Measurements from ENCODE around the gene TMEM240. TPM values are rescaled to one million over a fixed set of nuclear protein-coding genes. Genes with fewer than 3 reads are reported as not detected.
A peak's percentile ranks its signal among the peaks of the same experiment; 100 is the strongest.
"Not testable (repeated sequence)": the region's sequence is repeated elsewhere in the genome, so short reads cannot be mapped to it uniquely, and the experiment has no call there.

The TMEM240 gene
- total RNA-seq, 2 experiments from 2014 or later, result 1.2 to 1.3 TPM

DNA sequence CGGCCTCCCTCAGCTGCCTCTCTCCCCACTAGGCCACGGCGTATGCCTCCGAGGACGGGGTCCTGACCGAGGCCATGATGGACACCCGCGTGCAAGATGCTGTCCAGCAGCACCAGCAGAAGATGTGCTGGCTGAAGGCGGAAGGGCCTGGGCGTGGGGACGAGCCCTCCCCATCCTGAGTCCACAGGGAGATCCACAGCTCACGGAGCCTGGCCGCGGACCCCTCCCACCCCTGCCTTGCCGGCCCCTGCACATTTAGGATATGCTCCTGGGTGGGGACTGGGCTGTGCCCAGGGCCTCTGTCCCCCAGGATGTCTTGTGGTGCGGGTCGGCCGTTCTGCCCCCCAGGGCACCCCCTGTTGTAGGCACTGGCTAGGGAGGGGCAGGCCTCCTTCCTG lies 6.5 kb downstream of the TMEM240 start:
- DNase-seq, H3K4me3 Mint-ChIP-seq, H3K27ac Mint-ChIP-seq, H3K27me3 Mint-ChIP-seq, H3K4me1 Mint-ChIP-seq, POLR2A ChIA-PET, H3K9me3 Mint-ChIP-seq, CTCF ChIA-PET: not testable (repeated sequence)
- peaks cover 21% of the 10 kb centered on the region for H3K36me3 Mint-ChIP-seq (ENCODE audit: low read depth)

DNA sequence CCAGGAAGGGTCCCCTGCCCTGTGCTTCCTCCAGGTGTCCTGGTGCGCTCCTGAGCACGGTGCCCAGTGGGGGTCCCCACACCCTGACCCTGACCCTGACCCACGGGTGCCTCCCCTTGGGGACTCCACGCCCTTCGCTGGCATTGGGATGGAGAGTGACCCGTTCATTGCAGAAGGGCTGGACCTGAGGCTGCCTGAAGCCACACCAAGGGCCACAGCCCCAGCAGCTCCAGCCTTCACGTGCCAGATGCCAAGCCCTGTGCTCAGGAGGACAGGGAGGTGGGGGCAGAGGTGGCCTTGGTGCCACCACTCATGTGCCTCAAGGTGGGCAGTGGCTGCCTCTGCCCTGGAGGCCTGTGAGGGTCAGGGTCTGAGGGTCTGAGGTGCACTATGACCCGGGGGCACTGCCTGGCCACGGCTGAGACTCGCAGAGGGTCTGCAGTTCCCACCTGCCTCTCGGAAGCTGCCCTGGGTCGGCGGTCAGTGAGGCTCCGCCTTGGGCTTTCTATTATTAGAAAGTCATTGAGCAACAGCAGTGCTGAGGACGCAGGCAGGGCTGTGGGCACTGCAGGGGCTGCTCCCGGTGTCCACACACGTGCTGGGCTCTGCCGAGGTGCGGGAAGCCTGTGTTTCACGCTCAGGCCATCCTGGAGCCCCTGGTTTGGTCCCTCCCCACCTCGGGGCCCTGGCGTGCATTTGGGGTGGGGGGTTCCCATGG lies 7.1 kb downstream of the TMEM240 start:
- POLR2A ChIA-PET, H3K27me3 Mint-ChIP-seq, H3K4me3 Mint-ChIP-seq, DNase-seq, H3K27ac Mint-ChIP-seq, H3K9me3 Mint-ChIP-seq, CTCF ChIA-PET, H3K4me1 Mint-ChIP-seq: not testable (repeated sequence)
- peaks cover 22% of the 10 kb centered on the region for H3K36me3 Mint-ChIP-seq (ENCODE audit: low read depth)

DNA sequence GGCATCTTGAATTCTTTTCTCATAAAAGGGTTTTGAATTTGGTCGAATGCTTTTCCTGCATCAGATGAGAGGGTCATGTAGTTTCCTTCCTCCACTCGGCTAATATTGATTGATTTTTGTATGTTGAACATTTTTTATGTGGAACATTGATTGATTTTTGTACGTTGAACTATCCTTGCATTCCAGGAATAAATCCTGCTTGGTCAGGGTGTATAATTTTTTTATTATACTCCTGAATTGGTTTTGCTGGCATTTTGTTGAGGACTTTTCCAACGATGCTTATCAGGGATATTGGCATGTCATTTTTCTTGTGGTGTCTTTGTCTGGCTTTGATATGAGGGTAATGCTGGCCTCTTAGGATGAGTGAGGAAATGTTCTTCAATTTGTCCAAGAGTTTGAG lies 8.5 kb downstream of the TMEM240 start:
- Mint-ChIP-seq H3K4me1 (no peaks in the 10 kb centered on the region), H3K36me3 (ENCODE audit: low read depth) (peaks cover 28% of the 10 kb centered on the region), H3K9me3 (peaks cover 5% of the 10 kb centered on the region), H3K4me3 (no peak overlapping the region), H3K27ac (no peak overlapping the region), H3K27me3 (no peaks in the 10 kb centered on the region)
- DNase-seq, result no peak
- CTCF ChIA-PET, result interaction anchor here (0.6 kb wide), 1 partner anchor 98 kb away, joined by 3 read pairs; no protein-coding TSS in a partner anchor
- POLR2A ChIA-PET, result no interaction called here

DNA sequence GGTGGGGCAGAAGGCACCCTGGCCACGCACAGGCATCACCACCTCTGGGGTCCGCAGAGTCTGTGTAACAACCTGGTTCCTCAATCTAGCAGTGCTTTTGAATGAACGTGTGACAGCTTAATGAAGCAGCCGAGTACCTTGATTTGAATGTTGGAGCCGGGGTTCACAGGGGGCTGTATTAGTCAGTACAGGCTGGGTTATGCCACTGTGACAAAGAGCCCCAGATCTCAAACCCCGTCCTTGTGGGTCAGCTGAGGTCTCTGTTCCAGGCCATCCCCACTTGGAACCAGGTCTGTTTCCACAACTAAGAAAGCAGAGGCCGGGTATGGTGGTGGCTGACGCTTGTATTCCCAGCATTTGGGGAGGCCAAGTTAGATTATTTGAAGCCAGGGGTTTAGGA lies 10.5 kb downstream of the TMEM240 start:
- DNase-seq, result no peak
- Mint-ChIP-seq H3K9me3 (peaks cover 5% of the 10 kb centered on the region), H3K27me3 (no peaks in the 10 kb centered on the region), H3K36me3 (ENCODE audit: low read depth) (peaks cover 28% of the 10 kb centered on the region), H3K4me3 (no peak overlapping the region), H3K4me1 (no peaks in the 10 kb centered on the region), H3K27ac (no peak overlapping the region)
- ChIA-PET CTCF (interaction anchor here (0.6 to 1.0 kb wide), 2 partner anchors 67 to 79 kb away, joined by 3 to 4 read pairs; no protein-coding TSS in a partner anchor), POLR2A (no interaction called here)

DNA sequence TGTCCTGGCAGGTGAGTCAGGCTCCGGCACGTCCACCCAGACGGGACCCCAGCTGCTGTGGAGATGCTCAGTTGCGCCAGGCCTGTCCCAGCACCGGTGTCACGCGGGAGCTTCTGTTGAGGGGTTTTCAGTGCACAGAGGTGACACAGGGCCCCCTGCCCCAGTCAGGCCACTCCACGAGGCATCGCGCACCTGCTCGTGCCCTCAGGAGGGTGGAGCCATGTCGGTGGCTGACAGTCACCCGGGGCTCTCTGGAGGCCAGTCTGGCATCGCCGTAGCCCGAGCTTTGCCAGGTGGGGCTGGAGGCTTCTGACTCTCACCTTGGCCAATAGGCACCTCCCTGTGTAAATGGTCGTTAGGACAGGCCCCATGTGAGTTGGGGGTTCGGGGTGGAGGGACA lies 11.1 kb downstream of the TMEM240 start:
- DNase-seq, result no peak
- Mint-ChIP-seq H3K36me3 (ENCODE audit: low read depth) (peaks cover 28% of the 10 kb centered on the region), H3K4me1 (no peaks in the 10 kb centered on the region), H3K27me3 (no peaks in the 10 kb centered on the region), H3K4me3 (no peak overlapping the region), H3K27ac (no peak overlapping the region), H3K9me3 (peaks cover 5% of the 10 kb centered on the region)
- CTCF ChIA-PET, result interaction anchor here (1.0 kb wide), 1 partner anchor 68 kb away, joined by 3 read pairs; no protein-coding TSS in a partner anchor
- POLR2A ChIA-PET, result no interaction called here

DNA sequence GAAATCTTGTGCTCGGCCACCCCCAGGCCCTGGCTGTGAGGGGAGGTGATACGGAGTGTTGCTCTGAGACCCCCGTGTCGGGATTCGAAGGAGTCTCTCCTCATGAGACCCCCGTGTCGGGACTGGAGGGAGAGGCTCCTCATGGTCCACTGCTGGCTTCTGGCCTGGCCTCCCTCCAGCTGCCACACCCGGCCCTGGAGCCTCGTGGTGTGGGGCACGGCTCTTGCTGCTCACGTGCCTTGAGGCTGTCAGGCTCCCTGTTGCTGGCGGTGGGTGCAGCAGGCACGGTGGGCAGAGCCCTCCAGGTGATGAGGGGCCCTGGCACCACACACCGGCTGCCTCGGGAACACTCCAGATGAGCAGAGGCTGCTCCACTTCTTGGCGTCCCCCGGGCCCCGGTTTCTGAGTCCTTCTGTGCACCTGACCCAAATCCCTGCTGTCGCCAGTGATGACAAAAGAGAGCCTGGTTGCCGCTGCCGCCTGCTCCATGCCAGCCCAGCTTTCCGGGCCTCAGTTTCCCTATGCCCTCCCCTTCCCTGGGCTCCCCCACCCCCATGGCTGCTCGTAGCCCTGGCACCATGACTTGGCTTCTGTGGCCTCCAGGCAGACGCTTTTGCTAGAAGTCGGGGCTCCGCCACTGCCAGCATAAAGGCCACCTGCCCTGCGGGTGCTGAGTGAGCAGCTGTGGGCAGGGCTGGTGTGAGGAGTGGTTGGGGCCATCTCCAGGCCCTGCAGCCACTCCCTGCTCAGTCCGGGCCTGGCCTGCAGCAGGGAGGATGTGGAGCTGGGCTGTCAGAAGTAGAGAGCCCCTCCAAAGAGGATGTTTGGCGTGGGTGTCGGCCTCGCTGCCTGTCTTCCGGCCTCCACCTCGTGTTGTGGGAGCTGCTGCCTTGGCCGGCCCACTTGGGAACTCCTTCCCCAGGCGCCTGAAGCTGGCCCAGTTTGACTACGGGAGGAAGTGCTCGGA lies 11.8 kb downstream of the TMEM240 start:
- Mint-ChIP-seq H3K4me3 (no peak overlapping the region), H3K9me3 (peaks cover 5% of the 10 kb centered on the region), H3K4me1 (no peaks in the 10 kb centered on the region), H3K36me3 (ENCODE audit: low read depth) (peaks cover 28% of the 10 kb centered on the region), H3K27me3 (no peaks in the 10 kb centered on the region), H3K27ac (no peak overlapping the region)
- ChIA-PET POLR2A (no interaction called here), CTCF (interaction anchor here (0.6 to 1.0 kb wide), 2 partner anchors 68 to 1033 kb away, joined by 3 to 4 read pairs; no protein-coding TSS in a partner anchor)
- DNase-seq, result no peak

DNA sequence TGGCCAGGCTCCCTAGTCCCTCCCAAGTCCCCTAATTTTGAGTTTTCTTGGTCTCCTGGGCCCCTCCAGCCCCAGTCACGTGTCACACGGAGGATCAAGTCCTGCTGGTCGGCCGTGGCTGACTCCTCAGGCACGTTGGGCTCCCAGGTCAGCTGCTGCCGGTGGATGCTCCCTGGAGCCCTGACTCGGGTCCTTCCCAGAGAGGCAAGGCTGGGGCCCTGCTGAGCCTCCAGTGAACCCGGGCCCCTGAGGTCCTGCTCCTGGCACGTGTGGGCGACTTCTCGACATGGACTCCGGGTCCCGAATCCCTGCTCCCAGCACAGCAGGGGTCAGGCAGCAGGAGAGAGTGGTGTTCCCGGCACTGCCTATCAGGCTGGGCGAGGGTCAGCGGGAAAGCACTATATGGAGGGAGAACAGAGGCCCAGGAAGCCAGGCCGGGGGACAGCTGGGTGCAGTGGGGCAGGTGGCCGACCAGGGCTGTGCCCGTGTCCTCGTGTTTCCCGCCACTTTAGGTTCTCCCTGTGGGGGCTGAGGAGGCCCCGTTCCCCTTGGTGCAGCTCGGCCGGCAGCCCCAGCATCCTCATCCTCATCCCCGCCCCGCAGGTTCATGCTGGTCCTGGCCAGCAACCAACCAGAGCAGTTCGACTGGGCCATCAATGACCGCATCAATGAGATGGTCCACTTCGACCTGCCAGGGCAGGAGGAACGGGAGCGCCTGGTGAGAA lies 13.2 kb downstream of the TMEM240 start:
- ChIA-PET POLR2A (no interaction called here), CTCF (no interaction called here)
- Mint-ChIP-seq H3K36me3 (ENCODE audit: low read depth) (peaks cover 28% of the 10 kb centered on the region), H3K9me3 (peaks cover 5% of the 10 kb centered on the region), H3K27me3 (no peaks in the 10 kb centered on the region), H3K4me3 (no peak overlapping the region), H3K4me1 (no peaks in the 10 kb centered on the region), H3K27ac (no peak overlapping the region)
- DNase-seq, result no peak

DNA sequence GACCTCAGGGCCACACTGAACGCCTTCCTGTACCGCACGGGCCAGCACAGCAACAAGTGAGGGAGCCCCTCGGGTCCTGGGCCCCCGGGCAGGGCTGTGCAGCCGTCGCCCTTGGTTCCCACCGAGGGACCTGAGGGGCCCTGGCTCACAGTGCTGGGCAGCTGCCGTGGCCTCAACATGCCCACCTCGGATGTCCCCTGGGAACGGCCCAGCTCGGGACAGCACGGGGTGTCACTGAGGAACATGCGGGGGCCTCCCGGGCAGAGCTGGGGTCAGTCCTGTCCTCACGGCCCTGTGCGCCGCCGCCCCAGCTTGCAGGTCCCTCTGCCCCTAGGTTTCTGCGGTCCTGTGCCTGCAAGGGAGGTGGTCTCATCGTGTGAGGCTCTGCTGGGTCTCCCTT lies 13.9 kb downstream of the TMEM240 start:
- H3K27me3 Mint-ChIP-seq, H3K4me1 Mint-ChIP-seq, H3K9me3 Mint-ChIP-seq, H3K27ac Mint-ChIP-seq, H3K4me3 Mint-ChIP-seq, POLR2A ChIA-PET, CTCF ChIA-PET, DNase-seq: not testable (repeated sequence)
- peaks cover 22% of the 10 kb centered on the region for H3K36me3 Mint-ChIP-seq (ENCODE audit: low read depth)

DNA sequence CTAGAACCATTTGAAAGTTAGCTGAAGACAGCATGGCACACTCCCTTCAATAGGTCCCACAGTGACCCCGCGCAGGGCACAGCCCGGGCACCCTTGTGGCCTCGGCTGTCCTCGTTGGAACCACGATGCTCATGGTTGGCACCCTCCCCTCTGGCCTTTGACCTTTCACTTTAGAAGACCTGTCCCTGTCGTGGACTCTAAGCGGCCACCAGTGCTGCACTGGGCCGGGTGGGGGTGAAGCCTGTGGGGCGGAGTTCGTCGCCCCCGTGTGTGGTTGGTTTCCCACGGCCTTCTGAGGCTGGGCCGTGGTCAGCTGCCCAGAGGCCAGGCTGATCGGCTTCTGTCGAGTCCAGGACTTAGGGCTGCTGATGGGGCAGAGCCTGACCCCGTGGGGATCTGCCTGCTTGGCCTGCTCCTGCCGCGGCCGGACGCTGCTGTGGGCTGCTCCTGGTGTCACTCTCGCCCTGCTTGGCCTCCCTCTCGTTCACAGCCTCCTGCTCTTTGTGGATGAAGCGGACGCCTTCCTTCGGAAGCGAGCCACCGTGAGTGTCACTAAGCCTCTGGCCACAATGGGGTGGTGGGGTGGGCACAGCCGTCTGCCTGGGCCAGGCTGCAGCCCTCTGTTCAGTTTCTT lies 15.6 kb downstream of the TMEM240 start:
- POLR2A ChIA-PET, DNase-seq, CTCF ChIA-PET, H3K9me3 Mint-ChIP-seq, H3K27me3 Mint-ChIP-seq, H3K4me1 Mint-ChIP-seq, H3K4me3 Mint-ChIP-seq: not testable (repeated sequence)
- Mint-ChIP-seq H3K36me3 (ENCODE audit: low read depth) (peaks cover 12% of the 10 kb centered on the region), H3K27ac (peak overlapping the region; percentile 31)

DNA sequence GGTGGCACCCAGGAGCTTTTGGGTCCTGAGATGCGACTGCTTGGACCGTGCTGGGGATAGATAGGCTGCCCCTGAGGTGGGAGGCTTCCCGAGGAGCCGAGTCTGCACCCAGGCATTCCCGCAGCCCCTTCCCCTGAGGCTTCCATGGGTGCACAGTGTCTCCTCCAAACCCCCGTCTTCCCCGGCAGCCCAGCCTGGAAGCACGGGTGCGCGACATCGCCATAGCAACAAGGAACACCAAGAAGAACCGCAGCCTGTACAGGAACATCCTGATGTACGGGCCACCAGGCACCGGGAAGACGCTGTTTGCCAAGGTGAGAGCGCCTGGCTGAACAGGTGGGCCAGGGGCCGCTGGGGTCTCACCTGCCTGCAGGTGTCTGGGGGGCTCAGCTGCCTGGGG lies 16.8 kb downstream of the TMEM240 start:
- H3K4me3 Mint-ChIP-seq; H3K9me3 Mint-ChIP-seq; H3K4me1 Mint-ChIP-seq; H3K27me3 Mint-ChIP-seq; H3K36me3 Mint-ChIP-seq (ENCODE audit: low read depth); H3K27ac Mint-ChIP-seq; DNase-seq; POLR2A ChIA-PET; CTCF ChIA-PET: not testable (repeated sequence)

DNA sequence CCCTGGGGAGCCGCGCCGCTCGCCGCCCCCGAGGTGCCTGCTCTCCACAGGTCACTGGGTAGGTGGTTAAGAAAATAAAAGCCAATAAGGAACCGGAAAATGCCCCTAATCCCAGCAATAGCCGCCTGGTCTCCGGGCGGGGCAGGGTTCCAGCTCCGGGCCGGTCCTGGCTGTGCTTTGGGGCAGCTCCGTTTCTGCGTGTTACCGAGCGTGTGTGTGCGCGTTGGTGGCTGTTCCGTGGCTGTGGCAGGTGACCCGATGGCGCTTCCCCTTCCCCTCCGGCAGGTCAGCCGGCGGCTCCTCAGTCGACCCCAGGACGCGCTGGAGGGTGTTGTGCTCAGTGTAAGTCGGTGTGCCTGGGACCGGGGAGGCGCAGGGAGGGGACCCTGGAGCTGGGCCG lies 17.2 kb downstream of the TMEM240 start:
- H3K27ac Mint-ChIP-seq; H3K27me3 Mint-ChIP-seq; DNase-seq; POLR2A ChIA-PET; CTCF ChIA-PET; H3K9me3 Mint-ChIP-seq; H3K36me3 Mint-ChIP-seq (ENCODE audit: low read depth); H3K4me3 Mint-ChIP-seq; H3K4me1 Mint-ChIP-seq: not testable (repeated sequence)

DNA sequence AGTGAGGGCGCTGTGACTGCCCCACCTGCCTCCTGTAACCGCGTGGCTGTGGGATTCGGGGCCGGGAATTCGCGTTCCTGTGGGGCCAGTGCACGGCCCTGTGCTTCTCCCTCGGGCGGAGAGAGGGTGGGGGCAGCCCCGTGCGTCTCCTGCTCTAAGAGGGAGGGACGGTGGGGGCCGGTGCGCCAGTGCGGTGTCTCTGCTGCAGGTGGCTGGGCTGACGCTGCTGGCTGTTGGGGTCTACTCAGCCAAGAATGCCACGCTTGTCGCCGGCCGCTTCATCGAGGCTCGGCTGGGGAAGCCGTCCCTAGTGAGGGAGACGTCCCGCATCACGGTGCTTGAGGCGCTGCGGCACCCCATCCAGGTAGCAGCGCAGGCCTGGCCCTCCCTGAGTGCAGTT lies 17.9 kb downstream of the TMEM240 start:
- DNase-seq, H3K27ac Mint-ChIP-seq, POLR2A ChIA-PET, CTCF ChIA-PET, H3K4me1 Mint-ChIP-seq, H3K27me3 Mint-ChIP-seq, H3K9me3 Mint-ChIP-seq, H3K4me3 Mint-ChIP-seq: not testable (repeated sequence)
- H3K36me3 Mint-ChIP-seq (ENCODE audit: low read depth), result peaks cover 13% of the 10 kb centered on the region

DNA sequence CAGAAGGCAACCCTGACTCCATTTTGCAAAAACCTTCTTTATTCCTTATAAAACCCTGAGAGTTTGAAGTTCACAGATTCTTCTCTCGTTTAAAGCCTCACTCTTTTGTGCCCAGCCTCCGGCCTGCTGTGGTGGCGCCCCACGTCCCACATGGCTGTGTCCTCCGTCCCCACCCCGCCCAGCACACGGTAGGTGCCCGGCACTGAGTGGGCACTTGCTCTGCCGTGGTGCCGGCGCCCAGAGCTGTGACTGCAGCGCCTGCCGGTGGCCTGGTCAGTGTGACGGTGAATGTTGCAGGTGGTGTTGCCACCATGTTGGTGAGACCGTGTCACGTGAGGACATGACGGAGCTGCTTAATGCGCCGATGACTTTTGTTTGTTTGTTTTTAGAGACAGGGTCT lies 19.1 kb downstream of the TMEM240 start:
- H3K9me3 Mint-ChIP-seq, result no peaks in the 10 kb centered on the region
- ChIA-PET POLR2A (no interaction called here), CTCF (no interaction called here)
- no peak overlapping the region for H3K4me3 Mint-ChIP-seq
- H3K27ac Mint-ChIP-seq, result no peak overlapping the region
- H3K27me3 Mint-ChIP-seq, result no peaks in the 10 kb centered on the region
- no peak for DNase-seq
- H3K36me3 Mint-ChIP-seq (ENCODE audit: low read depth), result peaks cover 10% of the 10 kb centered on the region
- no peaks in the 10 kb centered on the region for H3K4me1 Mint-ChIP-seq
